8988T (cell line): Measurements from ENCODE around the gene PBRM1.
"Not testable (repeated sequence)": the region's sequence is repeated elsewhere in the genome, so short reads cannot be mapped to it uniquely, and the experiment has no call there.

Experiments
- DNase-seq: peaks from one replicate; pipeline ENCODE4 v3.0.0; 2011

The PBRM1 gene

DNA sequence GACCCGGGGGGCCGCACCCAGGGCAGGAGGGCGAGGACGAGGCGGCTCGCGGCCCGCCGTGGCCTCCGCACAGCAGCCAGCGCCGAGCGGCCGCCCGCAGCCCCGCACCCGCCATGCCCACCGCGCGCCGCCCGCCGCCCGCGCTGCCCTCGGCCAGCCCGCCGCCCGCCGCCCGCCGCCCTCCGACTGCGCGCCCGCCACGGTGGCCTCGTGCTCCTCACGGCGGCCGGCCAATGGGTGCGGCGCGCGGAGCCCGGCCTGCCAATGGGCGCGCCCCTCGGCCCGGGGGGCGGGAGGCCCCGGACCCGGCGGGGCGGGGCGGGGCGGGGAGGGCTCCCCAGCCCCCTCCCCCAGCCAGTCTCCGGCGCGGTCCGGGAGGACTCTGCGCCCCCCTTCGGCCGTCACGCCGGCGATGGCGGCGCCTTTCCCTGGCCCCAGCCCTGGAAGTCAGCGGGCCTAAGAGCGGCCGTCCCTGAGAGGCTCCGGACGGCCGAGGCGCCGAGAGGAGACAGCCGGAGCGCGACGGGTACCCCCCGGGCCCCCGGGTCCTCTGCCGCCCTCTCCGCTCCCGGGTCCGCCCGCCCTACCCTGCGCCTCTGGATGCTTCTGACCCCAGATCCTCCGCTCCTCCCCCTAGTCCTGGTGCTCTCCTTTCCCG is 152.0 kb downstream of the PBRM1 start, which contains the start of gene NT5DC2:
NT5DC2 (minus strand) TSS at position 235 of the 658 bp plus-strand sequence; CDS start at position 115, 120 bp downstream.
- peak; percentile 99 for DNase-seq

GRCh38 chr3:52532838-52533622 is 152.7 kb downstream of the PBRM1 start:
- peak; percentile 92 for DNase-seq

DNA sequence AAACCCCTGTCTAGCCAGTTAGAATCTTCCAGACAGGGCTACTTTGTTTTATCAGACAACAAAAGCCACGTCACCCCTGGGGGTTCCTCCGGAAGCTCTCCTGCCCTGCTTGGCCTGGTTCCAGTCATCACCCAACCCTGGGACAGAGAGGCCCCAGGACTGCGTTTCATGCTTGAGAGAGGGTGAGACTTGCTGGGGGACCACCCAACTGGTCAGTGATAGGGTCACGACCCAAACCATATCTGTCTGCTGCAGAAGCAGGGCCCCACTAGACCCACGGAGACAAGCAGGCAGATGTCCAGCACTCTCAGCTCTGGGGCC is 153.2 kb downstream of the PBRM1 start:
- peak; percentile 65 for DNase-seq

DNA sequence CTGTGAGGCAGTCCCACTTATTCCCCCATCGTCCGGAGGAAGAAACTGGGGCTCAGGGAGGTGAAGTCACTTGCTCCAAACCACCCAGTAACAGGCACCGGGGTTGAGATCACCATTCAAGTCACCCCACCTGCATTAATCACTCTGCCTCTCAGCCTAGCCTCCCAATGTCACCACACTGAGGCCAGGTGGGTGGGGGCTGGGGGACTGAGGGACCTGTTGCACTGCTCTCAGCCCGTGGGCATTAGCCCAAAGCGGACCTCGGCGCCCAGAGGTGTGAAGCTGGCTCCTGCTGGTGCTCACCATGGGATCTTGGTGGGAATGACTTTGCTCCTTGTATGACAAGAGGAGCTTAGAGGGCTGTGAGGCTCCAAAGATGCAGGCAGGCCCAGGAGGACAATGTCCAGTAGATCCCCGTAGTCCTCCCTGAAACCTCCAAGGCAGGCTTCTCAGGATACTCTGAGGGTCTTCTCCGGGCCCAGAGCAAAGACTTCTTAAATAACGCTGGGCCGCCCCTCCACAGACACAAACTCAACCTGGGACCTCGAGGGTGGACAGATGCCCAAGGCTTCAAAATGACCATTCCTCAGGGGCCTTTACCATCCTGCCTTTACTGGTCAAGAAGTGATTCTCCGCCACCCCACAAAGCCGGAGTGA is 153.7 kb downstream of the PBRM1 start:
- peak; percentile 34 for DNase-seq

GRCh38 chr3:52530918-52531826 is 154.5 kb downstream of the PBRM1 start:
- DNase-seq = peak; percentile 44

- DNase-seq = no peak
These were observed 156.1 kb downstream of the PBRM1 start for GRCh38 chr3:52529376-52530333.

GRCh38 chr3:52528586-52529375 is 156.9 kb downstream of the PBRM1 start:
- peak; percentile 38 for DNase-seq

GRCh38 chr3:52527732-52528585 is 157.8 kb downstream of the PBRM1 start:
- no peak for DNase-seq

GRCh38 chr3:52527039-52527731 is 158.5 kb downstream of the PBRM1 start:
- DNase-seq = peak; percentile 31

GRCh38 chr3:52526671-52527038 is 159.1 kb downstream of the PBRM1 start:
- not testable (repeated sequence) for DNase-seq

- peak; percentile 34 for DNase-seq
These were observed 159.8 kb downstream of the PBRM1 start for GRCh38 chr3:52525680-52526561.

DNA sequence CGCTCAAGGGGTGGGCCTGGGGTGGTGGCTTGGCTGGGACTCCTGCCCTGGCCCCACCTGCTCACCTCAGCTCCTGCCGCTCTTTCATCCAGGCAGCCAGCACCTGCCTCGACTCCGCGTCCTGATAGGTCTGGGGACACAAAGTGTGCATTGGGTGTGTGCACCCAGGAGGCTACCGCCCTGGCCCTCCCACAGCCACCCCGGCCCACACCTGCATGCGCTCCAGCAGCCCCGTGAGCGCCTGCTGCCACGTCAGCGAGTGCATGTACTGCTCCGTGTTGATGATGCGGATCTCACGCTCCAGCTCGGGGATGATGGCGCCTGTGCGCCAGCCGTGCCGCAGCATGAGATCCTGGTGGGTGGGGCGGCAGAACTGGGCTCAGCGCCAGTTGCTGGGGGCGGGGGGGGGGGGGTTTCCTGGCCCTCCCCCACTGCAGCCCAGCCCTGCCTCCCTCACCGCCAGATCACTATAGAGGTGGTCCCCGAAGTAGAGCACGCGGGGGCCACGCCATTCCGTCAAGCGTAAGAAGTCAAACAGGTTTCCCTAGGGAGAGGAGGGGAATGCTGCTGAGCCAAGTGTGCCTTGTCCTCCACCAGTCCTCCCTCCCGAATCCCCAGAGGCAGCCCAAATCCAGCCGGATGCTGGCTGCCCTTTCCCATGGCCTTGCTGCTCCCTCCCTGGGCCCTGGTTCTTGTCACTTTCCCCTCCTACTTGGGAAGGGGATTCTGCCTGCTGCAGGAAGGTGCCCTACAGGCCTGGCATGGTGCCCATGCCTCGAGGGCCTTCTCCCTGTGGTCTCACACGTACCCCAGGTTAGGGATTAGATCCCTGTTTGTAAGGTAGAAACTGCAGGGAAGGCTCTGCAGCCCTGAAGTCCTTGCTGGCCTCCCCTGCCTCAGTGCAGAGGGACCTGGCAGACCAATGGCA is 160.7 kb downstream of the PBRM1 start:
- DNase-seq = peak; percentile 54

DNA sequence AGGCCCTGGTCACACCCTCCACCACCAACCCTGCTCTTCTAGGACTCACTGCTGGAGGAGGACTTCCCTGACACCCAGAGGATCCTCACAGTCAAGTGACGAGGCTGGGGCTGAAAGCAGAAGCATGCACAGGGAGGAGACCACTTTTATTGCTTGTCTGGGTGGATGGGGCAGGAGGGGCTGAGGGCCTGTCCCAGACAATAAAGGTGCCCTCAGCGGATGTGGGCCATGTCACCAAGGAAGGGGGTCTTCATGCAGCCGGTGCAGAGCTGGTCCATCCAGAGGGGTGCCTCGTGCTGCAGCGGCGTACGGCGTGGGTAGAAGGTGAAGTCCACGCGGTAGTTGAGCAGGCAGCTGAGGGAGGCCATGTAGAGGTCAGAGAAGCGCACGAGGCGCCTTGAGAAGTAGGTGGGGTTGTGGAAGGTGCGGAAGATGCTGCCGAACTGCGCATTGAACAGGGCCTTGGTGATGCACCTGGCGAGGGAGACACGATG is 161.4 kb downstream of the PBRM1 start:
- peak; percentile 52 for DNase-seq

DNA sequence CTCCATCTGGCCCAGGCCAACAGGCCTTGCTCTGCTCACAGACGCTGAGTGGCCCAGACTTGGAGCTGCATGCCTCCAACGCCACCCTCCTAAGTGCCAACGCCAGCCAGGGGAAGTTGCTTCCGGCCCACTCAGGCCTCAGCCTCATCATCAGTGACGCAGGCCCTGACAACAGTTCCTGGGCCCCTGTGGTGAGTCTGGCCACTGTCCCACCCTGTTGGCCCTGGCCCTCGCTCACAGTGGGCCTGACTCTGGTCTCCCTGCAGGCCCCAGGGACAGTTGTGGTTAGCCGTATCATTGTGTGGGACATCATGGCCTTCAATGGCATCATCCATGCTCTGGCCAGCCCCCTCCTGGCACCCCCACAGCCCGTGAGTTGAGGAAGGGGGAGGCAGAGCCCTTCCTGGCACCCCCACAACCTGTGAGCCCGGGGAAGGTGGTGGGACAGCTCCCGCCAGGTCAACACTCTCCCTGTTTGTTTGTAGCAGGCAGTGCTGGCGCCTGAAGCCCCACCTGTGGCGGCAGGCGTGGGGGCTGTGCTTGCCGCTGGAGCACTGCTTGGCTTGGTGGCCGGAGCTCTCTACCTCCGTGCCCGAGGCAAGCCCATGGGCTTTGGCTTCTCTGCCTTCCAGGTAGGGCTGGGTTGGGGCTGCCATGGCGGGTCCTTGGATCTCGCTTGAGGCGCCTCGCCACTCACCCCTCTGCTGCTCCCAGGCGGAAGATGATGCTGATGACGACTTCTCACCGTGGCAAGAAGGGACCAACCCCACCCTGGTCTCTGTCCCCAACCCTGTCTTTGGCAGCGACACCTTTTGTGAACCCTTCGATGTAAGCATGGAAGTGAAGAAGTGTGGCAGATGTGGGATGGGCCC is 162.1 kb downstream of the PBRM1 start:
- peak; percentile 35 for DNase-seq

GRCh38 chr3:52522651-52523251 is 163.0 kb downstream of the PBRM1 start:
- peak; percentile 49 for DNase-seq
